ACHN (cell line): ENCODE results near the gene BEST1.

Source experiments
- DNase-seq: peaks from one replicate; pipeline ENCODE4 v3.0.0-alpha.2; 2015
- in situ Hi-C: cut with HindIII; loops from 2 replicates; pipeline ENCODE4 v1.10.0; 2017; ENCODE audit warnings: low sequenced_read_pairs, low pct_ligation_motif_present, low pct_unique_long_range_greater_than_20kb

Gene BEST1

DNA sequence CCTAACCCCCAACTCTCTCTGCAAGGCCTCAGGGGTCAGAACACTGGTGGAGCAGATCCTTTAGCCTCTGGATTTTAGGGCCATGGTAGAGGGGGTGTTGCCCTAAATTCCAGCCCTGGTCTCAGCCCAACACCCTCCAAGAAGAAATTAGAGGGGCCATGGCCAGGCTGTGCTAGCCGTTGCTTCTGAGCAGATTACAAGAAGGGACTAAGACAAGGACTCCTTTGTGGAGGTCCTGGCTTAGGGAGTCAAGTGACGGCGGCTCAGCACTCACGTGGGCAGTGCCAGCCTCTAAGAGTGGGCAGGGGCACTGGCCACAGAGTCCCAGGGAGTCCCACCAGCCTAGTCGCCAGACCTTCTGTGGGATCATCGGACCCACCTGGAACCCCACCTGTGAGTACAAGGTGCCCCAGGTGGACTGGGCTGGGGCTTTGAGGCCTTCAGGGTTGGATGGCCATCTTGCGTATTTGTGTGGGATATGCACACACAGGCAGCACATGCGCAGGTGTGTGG lies at the start of gene BEST1:
Gene BEST1, plus strand, starts transcription at position 317 of the 513 bp plus-strand sequence. CDS start 1,456 bp downstream, outside the sequence.
- DNase-seq, result no peak
- in situ Hi-C loops, result no loop called here

GRCh38 chr11:61901397-61901796 lies 48.8 kb upstream of the BEST1 start:
- DNase-seq, result no peak
- in situ Hi-C loops, result no loop called here

DNA sequence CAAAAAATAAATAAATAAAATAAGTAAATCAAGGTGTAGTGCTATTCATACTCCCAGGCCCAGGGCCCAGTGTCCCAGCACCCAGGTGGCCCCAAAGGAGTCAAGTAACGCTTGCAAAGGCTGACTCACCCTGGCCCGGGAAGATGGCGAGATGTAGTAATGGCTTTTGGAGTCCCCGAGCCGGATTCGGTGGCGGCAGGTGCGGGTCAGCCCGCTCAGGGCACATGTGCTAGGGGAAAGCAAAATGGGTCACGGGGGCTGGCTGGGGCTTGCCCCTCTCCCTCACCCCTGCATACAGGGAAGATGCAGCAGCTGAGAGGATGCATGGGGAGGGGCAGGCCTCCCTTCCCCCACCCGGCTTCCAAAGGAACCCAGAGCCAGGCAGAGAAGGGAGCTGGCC lies 47.8 kb upstream of the BEST1 start:
- no peak for DNase-seq
- in situ Hi-C loops, result no loop called here

DNA sequence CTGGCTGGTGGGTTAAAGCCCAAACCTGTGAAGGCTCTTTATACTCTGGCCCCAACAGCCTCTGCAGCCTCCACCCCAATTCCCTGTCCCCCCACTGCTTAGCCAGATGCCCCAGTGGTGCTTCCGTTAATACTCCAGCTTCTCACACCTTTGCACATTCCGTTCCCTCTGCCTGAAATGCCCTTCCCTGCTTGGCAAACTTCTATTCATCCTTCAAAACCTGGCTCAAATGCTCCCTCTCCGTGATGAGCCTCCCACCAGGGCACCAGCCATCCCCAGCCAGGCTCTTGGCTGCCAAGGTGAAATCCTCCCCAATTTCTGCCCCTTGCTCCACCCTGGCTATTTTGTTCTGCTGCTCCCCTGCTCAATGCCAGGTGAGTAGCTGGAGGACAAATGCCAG lies 46.3 kb upstream of the BEST1 start:
- in situ Hi-C loops, result no loop called here
- DNase-seq, result no peak

- in situ Hi-C loops, result no loop called here
- no peak for DNase-seq
These were observed 45.6 kb upstream of the BEST1 start for GRCh38 chr11:61904539-61905048.

- DNase-seq, result no peak
- in situ Hi-C loops, result no loop called here
These were observed 45.0 kb upstream of the BEST1 start for GRCh38 chr11:61905067-61905696.

DNA sequence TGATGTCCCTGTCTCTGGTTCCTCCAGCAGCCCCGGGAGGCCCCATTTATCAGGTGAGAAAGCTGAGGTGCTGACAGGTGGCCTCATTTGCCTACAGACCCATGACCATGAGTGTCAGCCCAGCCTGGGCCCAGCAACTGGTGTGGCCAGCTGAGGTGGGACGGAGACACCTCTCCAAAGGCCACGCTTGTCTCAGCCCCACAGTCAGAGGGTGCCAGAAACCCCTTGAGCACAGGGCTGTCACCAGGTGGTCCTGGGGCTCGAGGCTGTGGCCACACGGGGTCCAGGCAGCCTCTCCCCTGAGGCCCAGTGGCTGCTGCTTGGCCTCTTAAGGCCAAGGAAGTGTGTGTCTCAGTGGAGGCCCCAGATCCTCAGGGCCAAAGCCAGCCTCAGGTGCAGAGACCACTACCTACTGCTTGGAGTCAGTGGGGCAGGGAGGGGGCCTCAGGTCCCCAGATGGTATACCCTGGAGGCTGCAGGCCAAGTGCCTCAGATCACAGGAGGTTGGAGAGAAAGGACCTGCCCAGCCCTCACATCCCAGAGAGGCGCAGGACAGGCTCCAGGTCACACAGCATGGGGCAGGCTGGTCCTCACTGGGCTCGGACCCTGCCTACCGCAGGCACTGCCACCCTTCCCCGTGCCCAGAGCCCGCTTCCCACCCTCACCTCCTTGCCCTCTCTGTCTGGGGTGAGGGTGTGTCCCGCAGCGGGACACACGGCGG lies 44.2 kb upstream of the BEST1 start:
- in situ Hi-C loops, result no loop called here
- DNase-seq, result no peak

DNA sequence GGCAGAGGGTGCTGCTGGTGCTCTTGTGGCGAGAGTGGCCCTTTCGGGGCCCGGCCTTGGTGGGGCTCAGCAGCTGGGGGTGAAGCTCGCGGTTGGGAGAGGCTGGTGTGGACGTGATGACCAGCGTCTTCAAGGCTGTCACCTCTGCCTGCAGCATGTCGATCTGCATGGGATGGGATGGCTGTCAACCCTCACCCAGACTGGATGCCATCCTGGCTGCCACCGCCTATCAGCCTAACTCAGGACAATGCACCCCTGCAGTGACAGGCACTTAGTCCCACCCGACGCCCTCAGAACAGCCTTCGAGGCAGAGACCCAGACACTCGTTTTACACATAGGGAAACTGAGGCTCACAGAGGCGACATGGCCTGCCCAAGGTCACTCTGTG lies 43.6 kb upstream of the BEST1 start:
- DNase-seq, result no peak
- in situ Hi-C loops, result no loop called here

DNA sequence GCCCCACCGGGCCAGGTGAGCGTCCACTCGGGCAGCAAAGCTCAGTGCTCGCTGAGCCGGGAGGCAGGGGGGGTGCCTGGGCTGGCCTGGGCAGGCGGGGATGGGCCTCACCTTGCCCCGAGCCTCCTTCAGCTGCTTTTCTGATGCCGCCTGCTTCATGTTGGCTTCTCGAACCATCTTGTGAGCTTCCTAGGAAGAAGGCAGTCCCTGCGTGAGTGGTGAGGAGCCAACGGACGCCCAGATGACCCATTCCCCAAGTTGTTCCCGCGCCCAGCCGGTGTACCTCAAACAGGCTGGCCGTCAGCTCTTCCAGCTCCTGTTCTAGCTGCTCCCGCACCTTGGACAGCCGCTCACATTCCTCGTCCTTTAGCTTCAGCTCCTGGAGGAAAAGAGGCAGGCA lies 42.9 kb upstream of the BEST1 start:
- DNase-seq, result no peak
- in situ Hi-C loops, result no loop called here

GRCh38 chr11:61907871-61908729 lies 42.1 kb upstream of the BEST1 start:
- DNase-seq, result no peak
- in situ Hi-C loops, result no loop called here

GRCh38 chr11:61908730-61909316 lies 41.3 kb upstream of the BEST1 start:
- no peak for DNase-seq
- in situ Hi-C loops, result no loop called here

GRCh38 chr11:61910187-61911127 lies 39.7 kb upstream of the BEST1 start:
- no peak for DNase-seq

GRCh38 chr11:61911128-61911700 lies 38.9 kb upstream of the BEST1 start:
- in situ Hi-C loops, result no loop called here
- DNase-seq, result no peak

More at GRCh38 chr11:61910187-61911127, 39.7 kb upstream of the BEST1 start:
- in situ Hi-C loops, result no loop called here

DNA sequence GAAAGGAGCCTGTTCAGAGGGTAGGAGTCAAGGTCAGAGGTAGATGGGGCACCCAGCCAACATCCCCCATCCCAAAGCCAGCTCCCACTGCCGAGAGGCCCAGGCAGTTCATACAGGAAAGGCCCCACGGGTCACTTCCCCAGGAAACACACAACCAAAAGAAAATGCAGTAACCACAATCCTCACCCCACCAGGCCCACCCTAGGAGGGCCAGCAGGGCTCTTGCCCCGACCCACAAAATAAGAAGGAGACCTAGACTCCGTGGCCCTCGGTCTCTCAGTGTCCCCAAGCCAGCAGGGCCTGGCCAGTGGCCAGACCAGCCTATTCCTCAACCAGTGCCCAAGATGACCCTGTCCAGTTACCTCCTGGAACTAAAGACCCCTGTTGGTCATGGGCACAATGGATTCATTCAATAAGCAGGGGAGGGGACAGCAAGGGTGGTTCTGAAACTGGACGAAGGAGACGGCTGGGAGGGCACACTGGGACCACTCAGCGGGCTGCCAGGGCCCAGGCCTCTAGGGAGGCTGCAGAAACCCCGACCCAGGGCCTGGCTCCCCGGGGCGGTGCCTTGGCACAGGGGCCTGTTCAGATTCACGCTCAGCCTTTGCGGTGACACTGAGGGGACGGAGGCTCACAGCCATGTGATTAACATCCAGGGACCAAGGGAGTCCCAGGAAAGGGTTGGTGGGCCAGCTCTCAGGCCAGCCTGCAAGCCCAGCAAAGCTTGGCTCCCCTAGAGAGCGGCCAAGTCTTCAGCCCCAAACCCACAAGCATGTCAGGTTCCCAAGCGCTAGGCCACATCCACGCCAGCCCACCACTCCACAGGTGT lies 38.2 kb upstream of the BEST1 start:
- in situ Hi-C loops, result no loop called here
- DNase-seq, result no peak

GRCh38 chr11:61912530-61912898 lies 37.6 kb upstream of the BEST1 start:
- in situ Hi-C loops, result no loop called here
- DNase-seq, result no peak

DNA sequence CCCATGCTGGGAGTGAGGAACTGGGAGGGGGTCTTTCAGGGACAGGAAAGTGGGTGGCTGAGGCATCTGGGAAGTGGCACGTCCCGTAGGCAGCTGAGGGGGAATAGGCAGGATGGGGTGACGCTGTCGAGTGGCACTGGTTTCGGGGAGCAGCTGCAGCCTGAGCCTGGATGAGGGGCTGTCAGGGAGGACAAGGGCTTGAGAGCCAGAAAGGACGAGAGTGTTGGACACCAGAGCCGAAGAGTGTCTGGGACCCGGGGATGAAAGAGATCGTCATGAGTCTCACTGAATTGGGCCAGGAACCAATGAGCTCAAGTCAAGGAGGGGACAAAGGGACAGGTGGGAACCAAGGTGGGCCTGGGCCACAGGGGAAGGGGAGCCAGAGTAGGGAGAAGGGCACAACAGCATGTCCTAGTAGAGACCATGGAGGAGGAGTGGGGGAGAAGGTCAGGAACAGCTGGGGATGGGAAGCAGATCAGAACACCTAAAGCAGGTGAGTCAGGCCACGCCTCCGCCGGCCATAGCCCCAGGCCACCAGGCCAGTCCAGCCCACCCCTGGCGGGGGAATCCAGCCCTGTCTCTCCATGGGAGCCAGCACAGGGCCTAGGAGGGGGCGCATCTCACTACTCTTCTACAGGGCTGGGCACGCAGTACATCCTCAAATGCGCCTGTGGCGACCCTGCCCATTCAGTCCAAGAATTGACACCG lies 37.0 kb upstream of the BEST1 start:
- in situ Hi-C loops, result no loop called here
- no peak for DNase-seq
